BE2C (cell line): ENCODE data around the gene ATXN7L1.

Experiments
- DNase-seq: peaks from one replicate; pipeline ENCODE4 v3.0.0-alpha.2; 2020
- H3K27me3 ChIP-seq: fragments of 250-450 bp; sonication (Bioruptor Pico); 2 replicates; pipeline ENCODE4 v1.5.1; 2020; ENCODE audit warnings: mild to moderate bottlenecking
- H3K36me3 ChIP-seq: fragments of 250-450 bp; sonication (Bioruptor Pico); 2 replicates; pipeline ENCODE4 v1.5.1; 2020; ENCODE audit warnings: mild to moderate bottlenecking
- H3K4me1 ChIP-seq: fragments of 250-450 bp; sonication (Bioruptor Pico); 2 replicates; pipeline ENCODE4 v1.5.1; 2020
- H3K4me3 ChIP-seq: 2 replicates; pipeline ENCODE4 v1.5.1; 2011; ENCODE audit warnings: low read depth, low read length
- H3K9me3 ChIP-seq: fragments of 250-450 bp; sonication (Bioruptor Pico); 2 replicates; pipeline ENCODE4 v1.5.1; 2020
- TF ChIP-seq, protein P1 (sequence below): IDR thresholded peaks from 2 replicates; pipeline ENCODE4 v1.5.1; 2012; ENCODE audit warnings: mild to moderate bottlenecking, low read depth, low read length

The ATXN7L1 gene

DNA sequence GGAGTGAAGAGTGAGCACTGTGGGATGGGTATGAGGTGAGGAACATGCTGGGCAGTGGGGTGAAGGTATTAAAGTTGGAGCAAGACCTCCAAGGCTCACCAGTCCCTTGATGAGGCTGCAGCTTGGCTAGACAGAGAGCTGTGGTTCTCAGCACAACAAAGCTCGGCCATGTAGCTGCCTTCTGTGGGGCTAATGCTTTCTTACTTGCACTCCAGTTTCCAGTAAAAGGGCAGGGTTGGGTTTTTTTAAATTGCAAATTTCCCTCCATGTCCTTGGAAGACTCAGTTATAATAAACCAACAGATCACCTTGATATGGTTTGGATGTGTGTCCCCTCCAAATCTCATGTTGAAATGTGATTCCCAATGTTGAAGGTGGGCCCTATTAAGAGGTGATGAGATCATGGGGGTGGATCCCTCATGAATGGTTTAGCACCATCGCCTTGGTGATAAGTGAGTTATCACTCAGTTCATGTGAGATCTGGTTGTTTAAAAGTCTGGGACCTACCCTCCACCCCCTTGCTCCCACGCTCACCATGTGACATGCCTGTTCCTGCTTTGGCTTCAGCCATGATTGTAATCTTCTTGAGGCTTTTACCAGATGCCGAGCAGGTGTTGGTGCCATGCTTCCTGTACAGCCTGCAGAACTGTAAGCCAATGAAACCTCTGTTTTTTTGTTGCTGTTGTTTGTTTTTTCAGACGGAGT is 55.9 kb downstream of the ATXN7L1 start:
- Histone ChIP-seq H3K9me3 (no peaks in the 10 kb centered on the region), H3K27me3 (no peaks in the 10 kb centered on the region), H3K4me1 (peaks cover 5% of the 10 kb centered on the region), H3K36me3 (no peaks in the 10 kb centered on the region), H3K4me3 (no peak overlapping the region)
- DNase-seq = peak; percentile 49
- TF ChIP-seq, protein P1, sequence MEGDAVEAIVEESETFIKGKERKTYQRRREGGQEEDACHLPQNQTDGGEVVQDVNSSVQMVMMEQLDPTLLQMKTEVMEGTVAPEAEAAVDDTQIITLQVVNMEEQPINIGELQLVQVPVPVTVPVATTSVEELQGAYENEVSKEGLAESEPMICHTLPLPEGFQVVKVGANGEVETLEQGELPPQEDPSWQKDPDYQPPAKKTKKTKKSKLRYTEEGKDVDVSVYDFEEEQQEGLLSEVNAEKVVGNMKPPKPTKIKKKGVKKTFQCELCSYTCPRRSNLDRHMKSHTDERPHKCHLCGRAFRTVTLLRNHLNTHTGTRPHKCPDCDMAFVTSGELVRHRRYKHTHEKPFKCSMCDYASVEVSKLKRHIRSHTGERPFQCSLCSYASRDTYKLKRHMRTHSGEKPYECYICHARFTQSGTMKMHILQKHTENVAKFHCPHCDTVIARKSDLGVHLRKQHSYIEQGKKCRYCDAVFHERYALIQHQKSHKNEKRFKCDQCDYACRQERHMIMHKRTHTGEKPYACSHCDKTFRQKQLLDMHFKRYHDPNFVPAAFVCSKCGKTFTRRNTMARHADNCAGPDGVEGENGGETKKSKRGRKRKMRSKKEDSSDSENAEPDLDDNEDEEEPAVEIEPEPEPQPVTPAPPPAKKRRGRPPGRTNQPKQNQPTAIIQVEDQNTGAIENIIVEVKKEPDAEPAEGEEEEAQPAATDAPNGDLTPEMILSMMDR = no peak

DNA sequence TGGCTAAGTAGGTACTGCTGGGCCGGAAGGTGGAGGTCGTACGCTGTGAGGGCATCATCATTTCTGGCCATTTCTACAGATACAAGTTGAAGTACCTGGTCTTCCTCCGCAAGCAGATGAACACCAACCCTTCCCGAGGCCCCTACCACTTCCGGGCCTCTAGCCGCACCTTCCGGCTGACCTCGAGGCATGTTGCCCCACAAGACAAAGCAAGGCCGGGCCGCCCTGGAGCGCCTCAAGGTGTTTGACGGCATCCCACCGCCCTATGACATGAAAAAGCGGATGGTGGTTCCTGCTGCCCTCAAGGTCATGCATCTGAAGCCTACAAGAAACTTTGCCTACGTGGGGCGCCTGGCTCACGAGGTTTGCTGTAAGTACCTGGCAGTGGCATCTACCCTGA is 56.8 kb downstream of the ATXN7L1 start:
- TF ChIP-seq, protein P1 = no peak
- H3K27me3 ChIP-seq = no peaks in the 10 kb centered on the region
- DNase-seq = no peak
- peaks cover 5% of the 10 kb centered on the region for H3K4me1 ChIP-seq
- no peaks in the 10 kb centered on the region for H3K36me3 ChIP-seq
- no peak overlapping the region for H3K4me3 ChIP-seq
- H3K9me3 ChIP-seq = no peaks in the 10 kb centered on the region

DNA sequence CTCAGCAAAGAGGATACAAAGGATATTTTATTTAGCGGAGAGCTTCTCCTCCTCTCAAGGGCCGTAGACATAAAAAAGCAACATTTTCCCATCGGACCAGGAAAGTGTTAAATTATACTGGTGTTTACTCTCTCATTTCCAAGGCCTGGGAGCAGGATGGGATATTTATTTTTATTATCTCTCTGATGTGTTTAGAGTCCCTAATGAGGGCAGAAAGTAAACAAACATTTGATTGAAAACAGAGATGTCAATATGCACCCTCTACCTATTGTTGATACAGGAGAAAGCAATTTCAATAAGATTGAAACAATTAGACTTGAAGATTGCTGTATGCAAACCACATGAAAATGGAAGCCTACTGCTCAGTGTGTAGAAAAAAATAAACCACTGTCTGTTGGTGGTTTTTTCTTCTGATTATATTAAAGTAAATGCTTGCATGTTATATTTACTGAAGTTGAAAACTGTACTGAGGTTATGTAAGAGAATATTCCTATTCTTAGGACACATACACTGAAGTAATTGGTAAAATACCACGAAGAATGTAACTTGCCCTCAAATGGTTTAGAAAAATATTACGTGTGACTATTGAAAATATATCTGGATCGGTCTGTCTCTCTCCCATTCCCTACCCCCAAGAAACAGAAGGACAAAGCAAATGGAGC is 59.3 kb downstream of the ATXN7L1 start:
- Histone ChIP-seq H3K4me3 (no peak overlapping the region), H3K27me3 (no peaks in the 10 kb centered on the region), H3K9me3 (no peaks in the 10 kb centered on the region), H3K4me1 (peaks cover 5% of the 10 kb centered on the region), H3K36me3 (no peaks in the 10 kb centered on the region)
- TF ChIP-seq, protein P1 = no peak
- no peak for DNase-seq

DNA sequence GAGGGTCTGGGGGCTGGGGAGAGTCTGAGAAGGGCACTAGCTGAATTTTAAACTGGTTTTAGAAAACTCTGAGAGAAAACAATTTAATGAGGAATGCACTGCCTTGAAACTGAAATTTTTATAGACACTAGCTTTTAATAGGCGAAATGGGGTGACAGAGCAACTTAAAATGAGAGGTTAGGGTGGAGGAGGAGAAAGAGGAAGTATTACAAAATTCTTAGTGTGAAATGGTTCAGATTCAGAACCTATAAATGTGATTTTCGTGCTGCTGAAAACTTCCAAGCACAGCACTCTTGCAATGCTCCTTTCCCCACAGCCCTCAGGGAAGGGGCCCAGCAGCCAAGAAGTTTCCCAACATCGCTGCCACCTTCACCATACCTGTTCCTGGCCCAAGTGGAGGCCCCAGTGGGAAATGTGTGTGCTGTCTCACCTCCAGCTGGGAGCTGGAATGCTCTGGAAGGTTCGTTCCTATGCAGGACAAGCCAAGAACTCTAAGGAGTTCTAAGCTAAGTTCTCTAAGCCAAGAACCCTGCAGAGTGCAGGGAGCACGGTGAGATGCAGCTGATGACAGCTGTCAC is 60.0 kb downstream of the ATXN7L1 start:
- no peak overlapping the region for H3K4me3 ChIP-seq
- DNase-seq = no peak
- TF ChIP-seq, protein P1 = no peak

DNA sequence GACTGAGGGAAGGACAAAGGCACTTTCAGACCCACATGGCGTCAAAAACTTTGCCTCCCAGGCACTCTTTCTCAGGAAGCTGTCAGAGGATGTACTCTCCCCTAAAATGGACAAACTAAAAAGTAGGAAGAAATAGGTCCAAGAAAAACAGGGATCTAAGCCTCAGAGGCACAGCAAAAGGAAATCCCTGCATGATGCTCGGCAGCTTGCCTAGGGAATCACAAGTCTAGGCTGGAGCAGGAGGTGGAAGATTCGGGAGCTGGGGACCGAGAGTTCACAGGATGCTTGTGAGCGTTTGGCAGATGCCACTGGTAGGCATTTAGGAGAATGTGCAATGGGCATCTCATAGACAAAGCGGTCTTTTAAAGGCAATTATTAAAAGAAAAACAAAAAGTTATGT is 60.8 kb downstream of the ATXN7L1 start:
- Histone ChIP-seq H3K4me3 (no peak overlapping the region), H3K4me1 (peaks cover 4% of the 10 kb centered on the region), H3K36me3 (no peaks in the 10 kb centered on the region), H3K27me3 (no peaks in the 10 kb centered on the region), H3K9me3 (no peaks in the 10 kb centered on the region)
- TF ChIP-seq, protein P1 = no peak
- no peak for DNase-seq

More for the DNA sequence above, 60.0 kb downstream of the ATXN7L1 start:
- H3K27me3 ChIP-seq = no peaks in the 10 kb centered on the region
- H3K4me1 ChIP-seq = peaks cover 5% of the 10 kb centered on the region
- no peaks in the 10 kb centered on the region for H3K36me3 ChIP-seq
- no peaks in the 10 kb centered on the region for H3K9me3 ChIP-seq

DNA sequence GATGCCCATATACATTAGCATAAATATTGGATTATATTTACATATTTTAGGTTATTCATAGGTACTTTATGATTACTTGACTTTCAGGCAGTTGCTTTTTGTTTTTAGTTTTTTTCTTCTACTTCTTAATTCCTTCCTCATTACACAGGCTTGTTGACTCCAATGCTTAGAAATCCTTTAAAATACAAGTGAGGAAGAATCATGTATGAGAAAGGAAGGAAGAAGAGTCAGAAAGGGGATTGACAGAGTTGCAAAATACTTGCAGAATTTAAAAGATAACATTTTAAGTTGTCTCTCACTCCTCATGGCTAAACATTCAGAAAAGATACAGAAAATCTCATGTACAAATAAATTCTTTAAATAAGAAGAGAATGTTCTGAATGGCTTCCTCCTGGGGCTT is 61.9 kb downstream of the ATXN7L1 start:
- Histone ChIP-seq H3K4me1 (no peaks in the 10 kb centered on the region), H3K4me3 (no peak overlapping the region), H3K9me3 (no peaks in the 10 kb centered on the region), H3K27me3 (no peaks in the 10 kb centered on the region), H3K36me3 (no peaks in the 10 kb centered on the region)
- TF ChIP-seq, protein P1 = no peak
- DNase-seq = no peak
